Osteocyte (in vitro differentiated cells): ENCODE results near the gene KERA. TPM values are rescaled to one million over a fixed set of nuclear protein-coding genes. Genes with fewer than 3 reads are reported as not detected.

Experiments
- DNase-seq: peaks from one replicate; pipeline ENCODE4 v3.0.0; 2021; ENCODE audit warnings: mixed read lengths; ENCODE audit not compliant: unreplicated experiment; ENCODE audit errors: extremely low spot score
- H3K27ac Mint-ChIP-seq: one replicate; pipeline ENCODE4 v1.8.0; 2021; ENCODE audit warnings: mild to moderate bottlenecking, mixed read lengths; ENCODE audit not compliant: unreplicated experiment
- H3K27me3 Mint-ChIP-seq: one replicate; pipeline ENCODE4 v1.8.0; 2021; ENCODE audit warnings: mixed read lengths; ENCODE audit not compliant: unreplicated experiment
- H3K36me3 Mint-ChIP-seq: one replicate; pipeline ENCODE4 v1.8.0; 2021; ENCODE audit warnings: mixed read lengths; ENCODE audit not compliant: unreplicated experiment
- H3K4me1 Mint-ChIP-seq: one replicate; pipeline ENCODE4 v1.8.0; 2021; ENCODE audit warnings: mixed read lengths; ENCODE audit not compliant: unreplicated experiment
- H3K4me3 Mint-ChIP-seq: one replicate; pipeline ENCODE4 v1.8.0; 2021; ENCODE audit warnings: mild to moderate bottlenecking, moderate library complexity, mixed read lengths; ENCODE audit not compliant: unreplicated experiment
- H3K9me3 Mint-ChIP-seq: one replicate; pipeline ENCODE4 v1.8.0; 2021; ENCODE audit warnings: mixed read lengths; ENCODE audit not compliant: unreplicated experiment
- total RNA-seq: library from RNA; stranded (reverse); gene quantifications from 2 replicates; pipeline ENCODE4 v1.2.1, GENCODE V29; 2021
- TF ChIP-seq, protein P1 (sequence below): fragments of 200-600 bp; sonication (generic); IDR thresholded peaks from 2 replicates; pipeline ENCODE4 v1.5.0; 2021; ENCODE audit warnings: antibody characterized with exemption, mild to moderate bottlenecking, moderate library complexity

The KERA gene
- total RNA-seq, 1 donor from 2014 or later: not detected

DNA sequence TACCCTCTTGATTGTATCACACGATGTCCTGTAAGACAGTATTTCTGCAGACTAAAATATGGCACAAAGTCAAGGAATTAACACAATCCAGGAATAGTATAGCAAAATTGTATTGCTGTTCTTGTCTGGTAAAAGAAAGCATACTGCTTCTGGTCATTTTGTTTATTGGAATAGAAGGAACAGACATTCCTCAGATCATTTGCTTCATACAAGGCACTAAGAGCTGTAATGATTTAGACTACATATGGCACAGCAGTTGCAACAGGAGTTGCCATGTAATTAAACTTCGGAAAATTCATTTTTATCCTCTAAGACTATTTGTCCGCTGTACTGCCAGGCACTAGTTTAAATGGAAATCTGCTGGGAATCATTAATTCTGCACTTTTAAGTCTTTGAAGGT lies 7.6 kb upstream of the KERA start:
- no peaks in the 10 kb centered on the region for H3K4me1 Mint-ChIP-seq
- no peaks in the 10 kb centered on the region for H3K9me3 Mint-ChIP-seq
- no peaks in the 10 kb centered on the region for H3K27me3 Mint-ChIP-seq
- TF ChIP-seq, protein P1, sequence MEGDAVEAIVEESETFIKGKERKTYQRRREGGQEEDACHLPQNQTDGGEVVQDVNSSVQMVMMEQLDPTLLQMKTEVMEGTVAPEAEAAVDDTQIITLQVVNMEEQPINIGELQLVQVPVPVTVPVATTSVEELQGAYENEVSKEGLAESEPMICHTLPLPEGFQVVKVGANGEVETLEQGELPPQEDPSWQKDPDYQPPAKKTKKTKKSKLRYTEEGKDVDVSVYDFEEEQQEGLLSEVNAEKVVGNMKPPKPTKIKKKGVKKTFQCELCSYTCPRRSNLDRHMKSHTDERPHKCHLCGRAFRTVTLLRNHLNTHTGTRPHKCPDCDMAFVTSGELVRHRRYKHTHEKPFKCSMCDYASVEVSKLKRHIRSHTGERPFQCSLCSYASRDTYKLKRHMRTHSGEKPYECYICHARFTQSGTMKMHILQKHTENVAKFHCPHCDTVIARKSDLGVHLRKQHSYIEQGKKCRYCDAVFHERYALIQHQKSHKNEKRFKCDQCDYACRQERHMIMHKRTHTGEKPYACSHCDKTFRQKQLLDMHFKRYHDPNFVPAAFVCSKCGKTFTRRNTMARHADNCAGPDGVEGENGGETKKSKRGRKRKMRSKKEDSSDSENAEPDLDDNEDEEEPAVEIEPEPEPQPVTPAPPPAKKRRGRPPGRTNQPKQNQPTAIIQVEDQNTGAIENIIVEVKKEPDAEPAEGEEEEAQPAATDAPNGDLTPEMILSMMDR: no peak
- no peak overlapping the region for H3K27ac Mint-ChIP-seq
- DNase-seq: no peak
- H3K36me3 Mint-ChIP-seq: no peaks in the 10 kb centered on the region
- no peak overlapping the region for H3K4me3 Mint-ChIP-seq

DNA sequence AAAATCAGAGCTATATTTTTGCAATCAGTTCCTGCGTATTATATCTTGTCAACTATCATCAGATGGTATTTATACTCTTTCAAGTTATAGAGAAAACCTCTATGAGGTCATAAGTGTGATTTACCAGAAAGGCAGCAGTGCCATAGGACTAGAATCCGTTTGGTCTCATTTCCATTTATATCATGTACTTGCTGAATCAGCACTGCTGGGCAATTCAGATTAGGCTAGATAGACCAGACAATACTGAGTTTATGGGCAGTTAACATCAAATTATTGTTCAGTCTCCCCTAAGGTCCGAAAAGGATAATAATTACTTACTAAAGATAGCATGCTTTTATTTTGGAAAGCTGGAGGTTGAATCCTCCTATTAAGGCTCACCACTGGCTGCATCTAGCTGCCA lies 6.8 kb upstream of the KERA start:
- Mint-ChIP-seq H3K9me3 (no peaks in the 10 kb centered on the region), H3K4me3 (no peak overlapping the region), H3K27ac (no peak overlapping the region), H3K27me3 (no peaks in the 10 kb centered on the region), H3K4me1 (no peaks in the 10 kb centered on the region), H3K36me3 (no peaks in the 10 kb centered on the region)
- TF ChIP-seq, protein P1: no peak
- DNase-seq: no peak

DNA sequence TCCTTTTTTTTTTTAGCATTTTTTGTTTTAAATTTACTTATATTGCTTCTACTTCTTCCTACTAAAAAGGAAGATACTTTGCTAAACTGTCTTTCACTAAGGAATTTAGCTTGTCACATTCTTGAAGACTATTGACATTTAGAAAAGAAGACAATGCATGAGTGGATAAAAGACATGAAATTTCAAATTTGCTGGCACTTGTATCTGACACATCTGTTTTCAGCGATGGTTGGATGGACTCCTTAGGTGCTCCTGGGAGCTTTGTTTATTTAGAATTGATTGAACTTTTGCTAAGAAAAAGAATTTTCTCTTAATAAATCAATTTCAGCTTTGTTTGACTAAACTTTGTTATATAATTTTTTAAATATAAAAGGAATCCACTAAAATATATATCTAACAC lies 3.3 kb upstream of the KERA start:
- no peaks in the 10 kb centered on the region for H3K9me3 Mint-ChIP-seq
- H3K27me3 Mint-ChIP-seq: no peaks in the 10 kb centered on the region
- H3K4me1 Mint-ChIP-seq: peaks cover 6% of the 10 kb centered on the region
- H3K36me3 Mint-ChIP-seq: no peaks in the 10 kb centered on the region
- no peak overlapping the region for H3K4me3 Mint-ChIP-seq
- TF ChIP-seq, protein P1: no peak
- no peak overlapping the region for H3K27ac Mint-ChIP-seq
- no peak for DNase-seq

DNA sequence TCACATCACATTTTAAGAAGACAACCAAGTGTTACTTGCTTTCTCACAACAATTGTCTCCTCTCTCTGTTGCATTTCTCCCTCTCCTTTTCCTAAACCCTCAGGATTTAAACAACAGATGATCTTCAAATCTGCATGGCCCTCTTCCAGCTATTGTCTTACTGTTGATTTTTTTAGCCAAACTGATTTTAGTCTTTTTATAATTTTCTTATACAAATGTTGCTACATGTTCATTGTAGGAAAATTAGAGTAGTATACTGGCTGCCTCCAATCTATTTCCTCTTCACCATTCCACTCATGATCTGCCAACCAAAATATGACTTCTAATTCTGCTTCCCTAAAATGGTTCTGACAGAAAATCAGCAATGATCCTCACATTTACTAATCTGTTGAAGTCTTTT lies 1.4 kb upstream of the KERA start:
- peaks cover 11% of the 10 kb centered on the region for H3K4me1 Mint-ChIP-seq
- H3K9me3 Mint-ChIP-seq: peaks cover 4% of the 10 kb centered on the region
- no peaks in the 10 kb centered on the region for H3K27me3 Mint-ChIP-seq
- H3K36me3 Mint-ChIP-seq: no peaks in the 10 kb centered on the region
- DNase-seq: no peak
- TF ChIP-seq, protein P1: no peak
- H3K27ac Mint-ChIP-seq: peak overlapping the region; percentile 18
- H3K4me3 Mint-ChIP-seq: no peak overlapping the region

DNA sequence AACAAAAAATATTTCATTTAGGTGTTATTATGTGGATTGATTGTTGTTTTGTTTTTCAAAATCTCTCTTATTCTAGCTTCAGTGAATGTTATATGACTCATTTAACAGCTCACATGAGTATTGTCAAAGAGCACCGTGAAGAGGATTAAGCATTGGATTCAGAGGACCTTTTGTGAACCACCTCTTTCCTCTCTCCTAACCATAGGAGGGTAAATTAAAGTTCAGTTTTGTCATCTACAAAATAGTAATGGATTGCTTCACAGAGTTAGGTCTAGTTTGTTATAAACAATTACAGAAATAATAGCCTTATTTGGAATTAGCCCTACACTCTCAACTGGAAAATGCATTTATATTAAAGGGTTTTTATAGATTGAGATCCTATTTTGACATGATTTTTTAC lies 962 bp upstream of the KERA start:
- no peaks in the 10 kb centered on the region for H3K36me3 Mint-ChIP-seq
- no peak for DNase-seq

More for the DNA sequence above, 962 bp upstream of the KERA start:
- TF ChIP-seq, protein P1: no peak
- Mint-ChIP-seq H3K27me3 (no peaks in the 10 kb centered on the region), H3K4me3 (no peak overlapping the region), H3K27ac (no peak overlapping the region), H3K9me3 (peaks cover 4% of the 10 kb centered on the region), H3K4me1 (peaks cover 15% of the 10 kb centered on the region)
